ENCODE data around the gene GUCY2D. TPM values are rescaled to one million over a fixed set of nuclear protein-coding genes. Genes with fewer than 3 reads are reported as not detected.
"Not testable (repeated sequence)": the region's sequence is repeated elsewhere in the genome, so short reads cannot be mapped to it uniquely, and the experiment has no call there.

GUCY2D gene
- polyA plus RNA-seq, 1 donor from 2014 or later, result 0.18 TPM

GRCh38 chr17:8018436-8018835 lies 16.0 kb downstream of the GUCY2D start:
- Mint-ChIP-seq H3K4me1 (peaks cover 2 to 23% (median 8%) of the 10 kb centered on the region in 3 donors), H3K9me3 (no peaks in the 10 kb centered on the region), H3K27me3 (peaks cover 34% of the 10 kb centered on the region), H3K4me3 (no peak overlapping the region), H3K27ac (no peak overlapping the region), H3K36me3 (peaks cover 3% of the 10 kb centered on the region)

GRCh38 chr17:8019166-8019565 lies 16.8 kb downstream of the GUCY2D start:
- H3K36me3 Mint-ChIP-seq, result peaks cover 3% of the 10 kb centered on the region
- peaks cover 0 to 18% (median 5%) of the 10 kb centered on the region in 3 donors for H3K4me1 Mint-ChIP-seq
- no peaks in the 10 kb centered on the region for H3K9me3 Mint-ChIP-seq
- no peak overlapping the region for H3K4me3 Mint-ChIP-seq
- no peak overlapping the region for H3K27ac Mint-ChIP-seq
- peaks cover 33% of the 10 kb centered on the region for H3K27me3 Mint-ChIP-seq

- Mint-ChIP-seq H3K4me1 (peaks cover 0 to 14% (median 5%) of the 10 kb centered on the region in 3 donors), H3K36me3 (peaks cover 3% of the 10 kb centered on the region), H3K27me3 (peaks cover 32% of the 10 kb centered on the region), H3K27ac (no peak overlapping the region), H3K9me3 (no peaks in the 10 kb centered on the region), H3K4me3 (no peak overlapping the region)
These were observed 17.5 kb downstream of the GUCY2D start for GRCh38 chr17:8019665-8020650.

GRCh38 chr17:8020776-8021564 lies 18.6 kb downstream of the GUCY2D start:
- H3K4me3 Mint-ChIP-seq, result no peak overlapping the region
- no peak overlapping the region for H3K27ac Mint-ChIP-seq
- H3K4me1 Mint-ChIP-seq, result peaks cover 0 to 10% (median 5%) of the 10 kb centered on the region in 3 donors
- peaks cover 30% of the 10 kb centered on the region for H3K27me3 Mint-ChIP-seq
- peaks cover 3% of the 10 kb centered on the region for H3K36me3 Mint-ChIP-seq
- no peaks in the 10 kb centered on the region for H3K9me3 Mint-ChIP-seq

GRCh38 chr17:8021565-8022359 lies 19.3 kb downstream of the GUCY2D start:
- Mint-ChIP-seq H3K4me3 (no peak overlapping the region), H3K27me3 (peaks cover 27% of the 10 kb centered on the region), H3K27ac (no peak overlapping the region), H3K4me1 (peaks cover 0 to 7% (median 4%) of the 10 kb centered on the region in 3 donors), H3K36me3 (peaks cover 3% of the 10 kb centered on the region), H3K9me3 (no peaks in the 10 kb centered on the region)

- no peaks in the 10 kb centered on the region for H3K9me3 Mint-ChIP-seq
- no peak overlapping the region for H3K4me3 Mint-ChIP-seq
- H3K27me3 Mint-ChIP-seq, result peaks cover 30% of the 10 kb centered on the region
- H3K36me3 Mint-ChIP-seq, result peaks cover 3% of the 10 kb centered on the region
- H3K4me1 Mint-ChIP-seq, result peaks cover 0 to 5% (median 2%) of the 10 kb centered on the region in 3 donors
- no peak overlapping the region for H3K27ac Mint-ChIP-seq
These were observed 20.1 kb downstream of the GUCY2D start for GRCh38 chr17:8022360-8023003.

GRCh38 chr17:8024161-8024560 lies 21.7 kb downstream of the GUCY2D start:
- H3K27ac Mint-ChIP-seq, H3K36me3 Mint-ChIP-seq: not testable (repeated sequence)
- peaks cover 44% of the 10 kb centered on the region for H3K27me3 Mint-ChIP-seq

GRCh38 chr17:8025176-8025911 lies 22.9 kb downstream of the GUCY2D start:
- H3K27ac Mint-ChIP-seq, result peak overlapping the region in 1 of 3 donors; percentile 39
- H3K4me3 Mint-ChIP-seq, result no peak overlapping the region
- H3K9me3 Mint-ChIP-seq, result no peaks in the 10 kb centered on the region
- H3K4me1 Mint-ChIP-seq, result peaks cover 0 to 2% (median 0%) of the 10 kb centered on the region in 3 donors
- peaks cover 42% of the 10 kb centered on the region for H3K27me3 Mint-ChIP-seq
- peaks cover 3% of the 10 kb centered on the region for H3K36me3 Mint-ChIP-seq

More at GRCh38 chr17:8024161-8024560, 21.7 kb downstream of the GUCY2D start:
- H3K9me3 Mint-ChIP-seq, H3K4me3 Mint-ChIP-seq, H3K4me1 Mint-ChIP-seq: not testable (repeated sequence)

GRCh38 chr17:8029121-8029520 lies 26.7 kb downstream of the GUCY2D start:
- peaks cover 0 to 4% (median 0%) of the 10 kb centered on the region in 3 donors for H3K9me3 Mint-ChIP-seq
- no peak overlapping the region for H3K27ac Mint-ChIP-seq
- H3K4me3 Mint-ChIP-seq, result peak overlapping the region in 1 of 4 donors; percentile 3
- no peaks in the 10 kb centered on the region for H3K36me3 Mint-ChIP-seq
- H3K27me3 Mint-ChIP-seq, result peaks cover 47% of the 10 kb centered on the region
- peaks cover 0 to 2% (median 0%) of the 10 kb centered on the region in 3 donors for H3K4me1 Mint-ChIP-seq

- Mint-ChIP-seq H3K4me3 (peak overlapping the region in 1 of 4 donors; percentile 9), H3K27me3 (peaks cover 39% of the 10 kb centered on the region), H3K4me1 (peaks cover 0 to 2% (median 0%) of the 10 kb centered on the region in 3 donors), H3K27ac (peak overlapping the region in 1 of 3 donors; percentile 44), H3K9me3 (peaks cover 0 to 4% (median 0%) of the 10 kb centered on the region in 3 donors), H3K36me3 (no peaks in the 10 kb centered on the region)
These were observed 28.8 kb downstream of the GUCY2D start for GRCh38 chr17:8031261-8031661.

GRCh38 chr17:8031950-8032349 lies 29.5 kb downstream of the GUCY2D start:
- Mint-ChIP-seq H3K36me3 (no peaks in the 10 kb centered on the region), H3K4me3 (no peak overlapping the region), H3K27ac (peak overlapping the region in 1 of 3 donors; percentile 44), H3K4me1 (peaks cover 0 to 2% (median 0%) of the 10 kb centered on the region in 3 donors), H3K9me3 (peaks cover 0 to 4% (median 0%) of the 10 kb centered on the region in 3 donors), H3K27me3 (peaks cover 39% of the 10 kb centered on the region)

- H3K36me3 Mint-ChIP-seq, result no peaks in the 10 kb centered on the region
- H3K27me3 Mint-ChIP-seq, result peaks cover 39% of the 10 kb centered on the region
These were observed 30.0 kb downstream of the GUCY2D start for GRCh38 chr17:8032442-8032841.

GRCh38 chr17:8038954-8039610 lies 36.7 kb downstream of the GUCY2D start, which contains the start of gene ALOX15B:
Gene ALOX15B, plus strand, starts transcription at chr17:8039059. Its CDS starts 97 bp downstream, at chr17:8039156.
- Mint-ChIP-seq H3K4me3 (no peak within 1 kb of the TSS), H3K27me3 (peaks cover 19% of the 10 kb centered on the region), H3K27ac (peak within 1 kb of the TSS in 1 of 3 donors; percentile 10), H3K4me1 (peaks cover 0 to 5% (median 1%) of the 10 kb centered on the region in 3 donors), H3K9me3 (peaks cover 0 to 6% (median 0%) of the 10 kb centered on the region in 3 donors), H3K36me3 (no peaks in the 10 kb centered on the region)

More at GRCh38 chr17:8032442-8032841, 30.0 kb downstream of the GUCY2D start:
- H3K27ac Mint-ChIP-seq, result no peak overlapping the region
- peaks cover 0 to 2% (median 0%) of the 10 kb centered on the region in 3 donors for H3K4me1 Mint-ChIP-seq
- H3K4me3 Mint-ChIP-seq, result no peak overlapping the region
- peaks cover 0 to 6% (median 0%) of the 10 kb centered on the region in 3 donors for H3K9me3 Mint-ChIP-seq

Data from IgD-negative memory B cell (primary cell).